Ishikawa (cell line): ENCODE data around the gene ADH1B.

Experiments
- CREB1 ChIP-seq: IDR thresholded peaks from 2 replicates; pipeline ENCODE4 v1.6.1; 2012; ENCODE audit warnings: low read depth
- EGR1 ChIP-seq: IDR thresholded peaks from 2 replicates; pipeline ENCODE4 v1.6.1; 2012
- EP300 ChIP-seq: IDR thresholded peaks from 2 replicates; pipeline ENCODE4 v1.6.1; 2012; ENCODE audit warnings: borderline replicate concordance
- FOXM1 ChIP-seq: IDR thresholded peaks from 2 replicates; pipeline ENCODE4 v1.6.1; 2012; ENCODE audit warnings: low read depth, borderline replicate concordance
- MAX ChIP-seq: IDR thresholded peaks from 2 replicates; pipeline ENCODE4 v1.6.1; 2012
- NFIC ChIP-seq: IDR thresholded peaks from 2 replicates; pipeline ENCODE4 v1.6.1; 2012
- RAD21 ChIP-seq: IDR thresholded peaks from 2 replicates; pipeline ENCODE4 v1.6.1; 2012; ENCODE audit warnings: low read depth
- REST ChIP-seq: IDR thresholded peaks from 2 replicates; pipeline ENCODE4 v1.6.1; 2012; ENCODE audit warnings: low read depth, mild to moderate bottlenecking
- TAF1 ChIP-seq: IDR thresholded peaks from 2 replicates; pipeline ENCODE4 v1.6.1; 2012; ENCODE audit warnings: low read depth, mild to moderate bottlenecking
- USF1 ChIP-seq: IDR thresholded peaks from 2 replicates; pipeline ENCODE4 v1.6.1; 2012
- YY1 ChIP-seq: IDR thresholded peaks from 2 replicates; pipeline ENCODE4 v1.6.1; 2012; ENCODE audit warnings: low read depth
- ZBTB7A ChIP-seq: IDR thresholded peaks from 2 replicates; pipeline ENCODE4 v1.6.1; 2012; ENCODE audit warnings: low read depth

- TF ChIP-seq RAD21 (no peak), CREB1 (no peak), MAX (no peak), FOXM1 (no peak), EP300 (no peak), YY1 (no peak), USF1 (no peak), REST (no peak), NFIC (no peak), TAF1 (no peak), EGR1 (no peak), ZBTB7A (no peak)
These were observed 3.8 kb downstream of the ADH1B start for GRCh38 chr4:99317354-99317753.
